Measurements from ENCODE around the gene MIOS.

Gene MIOS

GRCh38 chr7:7583731-7584130, 17.0 kb downstream of the MIOS start:
- no peak for DNase-seq (ENCODE audit: low spot score)

GRCh38 chr7:7584653-7585052, 18.0 kb downstream of the MIOS start:
- no peak for DNase-seq (ENCODE audit: low spot score)

- DNase-seq (ENCODE audit: low spot score), result no peak
Measured at GRCh38 chr7:7585241-7585928, 18.7 kb downstream of the MIOS start.

GRCh38 chr7:7595451-7595850, 28.8 kb downstream of the MIOS start:
- DNase-seq (ENCODE audit: low spot score), result peak; percentile 28

- no peak for DNase-seq (ENCODE audit: low spot score)
Measured at GRCh38 chr7:7596176-7596575, 29.5 kb downstream of the MIOS start.

- no peak for DNase-seq (ENCODE audit: low spot score)
Measured at GRCh38 chr7:7607010-7607409, 40.3 kb downstream of the MIOS start.

GRCh38 chr7:7609330-7609729, 42.6 kb downstream of the MIOS start:
- no peak for DNase-seq (ENCODE audit: low spot score)

- DNase-seq (ENCODE audit: low spot score), result no peak
Measured at GRCh38 chr7:7612519-7612918, 45.8 kb downstream of the MIOS start.

GRCh38 chr7:7613210-7613609, 46.5 kb downstream of the MIOS start:
- DNase-seq (ENCODE audit: low spot score), result no peak

GRCh38 chr7:7614018-7614741, 47.5 kb downstream of the MIOS start:
- DNase-seq (ENCODE audit: low spot score), result no peak

GRCh38 chr7:7617550-7617949, 50.9 kb downstream of the MIOS start:
- DNase-seq (ENCODE audit: low spot score), result no peak

- no peak for DNase-seq (ENCODE audit: low spot score)
Measured at GRCh38 chr7:7618410-7618809, 51.7 kb downstream of the MIOS start.

- no peak for DNase-seq (ENCODE audit: low spot score)
Measured at GRCh38 chr7:7620236-7620635, 53.6 kb downstream of the MIOS start.

- no peak for DNase-seq (ENCODE audit: low spot score)
Measured at GRCh38 chr7:7620644-7621210, 54.0 kb downstream of the MIOS start.

- DNase-seq (ENCODE audit: low spot score), result no peak
Measured at GRCh38 chr7:7628476-7628875, 61.8 kb downstream of the MIOS start.

- no peak for DNase-seq (ENCODE audit: low spot score)
Measured at GRCh38 chr7:7630626-7631329, 64.1 kb downstream of the MIOS start.

GRCh38 chr7:7639421-7639820, 72.7 kb downstream of the MIOS start:
- no peak for DNase-seq (ENCODE audit: low spot score)

GRCh38 chr7:7639847-7640220, 73.2 kb downstream of the MIOS start:
- DNase-seq (ENCODE audit: low spot score), result no peak

GRCh38 chr7:7640221-7641128, 73.8 kb downstream of the MIOS start, which contains the start of gene UMAD1:
Gene UMAD1 (plus strand): TSS chr7:7640752. CDS start chr7:7673372, 32,620 bp downstream.
- peak; percentile 78 for DNase-seq (ENCODE audit: low spot score)

- DNase-seq (ENCODE audit: low spot score), result no peak
Measured at GRCh38 chr7:7641129-7641663, 74.5 kb downstream of the MIOS start.

- no peak for DNase-seq (ENCODE audit: low spot score)
Measured at GRCh38 chr7:7642081-7642480, 75.4 kb downstream of the MIOS start.
